ENCODE data around the gene CCDC60.

The CCDC60 gene

GRCh38 chr12:119425623-119426022, 91.1 kb downstream of the CCDC60 start:
- no peak for DNase-seq (ENCODE audit: low read depth)
- no peak overlapping the region for H3K4me3 ChIP-seq (ENCODE audit: low read depth, low read length)

- DNase-seq (ENCODE audit: low read depth) = no peak
- no peak overlapping the region for H3K4me3 ChIP-seq (ENCODE audit: low read depth, low read length)
Observed at GRCh38 chr12:119431151-119431550, 96.6 kb downstream of the CCDC60 start.

DNA sequence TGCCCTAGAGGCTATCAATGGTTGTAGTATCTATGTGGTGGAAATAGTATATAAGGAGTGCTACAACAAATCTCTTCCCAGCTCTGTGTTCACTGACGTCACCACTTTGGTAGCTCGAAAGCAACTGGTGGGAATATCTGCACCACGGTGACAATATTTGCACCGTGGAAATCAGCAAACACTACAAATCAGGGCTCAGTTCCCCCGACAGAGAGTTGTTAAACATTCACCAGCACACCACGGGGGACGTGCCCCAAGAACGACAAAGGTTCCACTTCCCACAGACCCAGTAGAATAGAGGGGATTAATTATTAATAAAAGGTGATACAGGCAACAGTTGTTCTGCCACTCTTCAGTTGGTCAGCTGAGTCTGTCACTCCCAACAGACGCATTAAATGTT, 98.4 kb downstream of the CCDC60 start:
- no peak overlapping the region for H3K4me3 ChIP-seq (ENCODE audit: low read depth, low read length)
- no peak for DNase-seq (ENCODE audit: low read depth)

- no peak for DNase-seq (ENCODE audit: low read depth)
- H3K4me3 ChIP-seq (ENCODE audit: low read depth, low read length) = no peak overlapping the region
Observed at GRCh38 chr12:119440803-119441360, 106.4 kb downstream of the CCDC60 start.

- no peak overlapping the region for H3K4me3 ChIP-seq (ENCODE audit: low read depth, low read length)
- DNase-seq (ENCODE audit: low read depth) = no peak
Observed at GRCh38 chr12:119444462-119445044, 110.0 kb downstream of the CCDC60 start.

DNA sequence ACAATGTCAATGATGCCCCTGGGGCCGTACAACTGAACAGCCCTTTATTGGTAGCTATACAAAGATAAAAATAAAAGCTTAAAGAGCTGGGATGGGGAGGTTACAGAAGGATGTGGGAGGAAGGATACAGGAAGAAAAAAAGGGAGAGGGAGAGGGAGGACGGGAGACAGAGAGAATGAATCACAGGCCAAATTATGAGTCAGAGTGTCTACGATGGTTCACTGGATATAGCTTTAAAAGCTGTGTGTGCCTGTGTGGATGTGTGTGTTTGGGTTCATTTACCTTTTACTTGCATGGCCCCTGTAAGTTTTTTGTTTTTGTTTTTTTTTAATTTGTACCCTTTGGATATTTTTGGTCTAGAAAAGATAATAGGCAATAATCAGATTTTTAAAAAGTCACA, 111.9 kb downstream of the CCDC60 start:
- no peak for DNase-seq (ENCODE audit: low read depth)
- H3K4me3 ChIP-seq (ENCODE audit: low read depth, low read length) = no peak overlapping the region

DNA sequence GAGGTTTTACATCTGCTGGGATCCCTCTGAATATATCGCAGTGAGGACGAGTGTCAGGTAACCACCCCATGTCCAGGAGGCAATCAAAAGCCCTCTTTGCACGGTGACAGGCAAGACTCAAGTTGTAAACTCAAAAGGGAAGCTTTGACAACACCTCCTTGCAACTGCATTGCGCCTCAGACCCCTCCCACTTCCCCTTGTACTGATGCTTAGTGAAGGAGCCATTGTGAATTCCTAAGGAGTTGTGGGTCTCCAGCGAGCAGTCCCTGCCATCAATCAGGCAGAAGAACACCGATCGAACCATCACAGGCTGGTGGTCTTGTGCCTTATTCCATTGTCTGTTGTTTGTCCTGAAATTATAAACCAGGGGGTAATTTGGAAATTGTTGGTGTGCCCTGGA, 112.6 kb downstream of the CCDC60 start:
- DNase-seq (ENCODE audit: low read depth) = no peak
- H3K4me3 ChIP-seq (ENCODE audit: low read depth, low read length) = no peak overlapping the region

GRCh38 chr12:119447618-119448017, 113.1 kb downstream of the CCDC60 start:
- DNase-seq (ENCODE audit: low read depth) = no peak
- no peak overlapping the region for H3K4me3 ChIP-seq (ENCODE audit: low read depth, low read length)

- no peak overlapping the region for H3K4me3 ChIP-seq (ENCODE audit: low read depth, low read length)
- no peak for DNase-seq (ENCODE audit: low read depth)
Observed at GRCh38 chr12:119448611-119449131, 114.1 kb downstream of the CCDC60 start.

DNA sequence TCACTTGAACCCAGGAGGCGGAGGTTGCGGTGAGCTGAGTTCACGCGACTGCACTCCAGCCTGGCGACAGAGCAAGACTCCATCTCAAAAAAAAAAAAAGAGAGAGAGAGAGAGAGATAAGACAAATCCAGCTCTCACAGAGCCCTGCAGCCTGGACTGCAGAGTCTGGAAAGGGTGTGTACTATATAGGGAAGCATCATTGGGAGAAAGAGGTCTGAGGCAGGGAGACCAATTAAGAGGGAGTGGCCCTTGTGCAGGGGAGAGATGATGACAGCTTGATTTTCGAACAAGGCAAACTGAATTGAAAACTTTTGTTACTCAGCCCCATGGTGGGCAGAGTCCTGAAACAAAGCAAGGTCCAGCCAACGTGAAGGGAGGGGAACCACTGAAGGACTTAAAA, 116.2 kb downstream of the CCDC60 start:
- DNase-seq (ENCODE audit: low read depth) = no peak
- no peak overlapping the region for H3K4me3 ChIP-seq (ENCODE audit: low read depth, low read length)

- H3K4me3 ChIP-seq (ENCODE audit: low read depth, low read length) = no peak overlapping the region
- no peak for DNase-seq (ENCODE audit: low read depth)
Observed at GRCh38 chr12:119456824-119457223, 122.3 kb downstream of the CCDC60 start.

DNA sequence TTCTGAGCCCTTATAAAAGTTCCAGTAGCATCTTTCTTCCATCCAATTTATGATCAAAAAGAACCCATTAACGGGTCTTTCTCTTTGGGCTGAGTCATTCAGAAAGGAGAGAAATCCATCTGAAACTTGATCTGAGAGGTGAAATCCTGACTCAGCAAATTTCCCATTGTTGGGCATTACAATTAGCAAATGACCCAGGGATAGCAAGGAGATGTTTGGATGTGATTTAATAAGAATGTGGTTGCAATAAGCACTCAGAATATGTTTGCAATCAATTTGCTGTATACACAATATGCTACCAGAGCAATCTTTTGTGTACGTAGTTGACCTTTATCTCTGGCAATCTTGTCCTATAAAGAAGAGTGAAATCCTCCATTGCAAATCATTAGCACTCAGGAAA, 122.7 kb downstream of the CCDC60 start:
- no peak overlapping the region for H3K4me3 ChIP-seq (ENCODE audit: low read depth, low read length)
- no peak for DNase-seq (ENCODE audit: low read depth)

DNA sequence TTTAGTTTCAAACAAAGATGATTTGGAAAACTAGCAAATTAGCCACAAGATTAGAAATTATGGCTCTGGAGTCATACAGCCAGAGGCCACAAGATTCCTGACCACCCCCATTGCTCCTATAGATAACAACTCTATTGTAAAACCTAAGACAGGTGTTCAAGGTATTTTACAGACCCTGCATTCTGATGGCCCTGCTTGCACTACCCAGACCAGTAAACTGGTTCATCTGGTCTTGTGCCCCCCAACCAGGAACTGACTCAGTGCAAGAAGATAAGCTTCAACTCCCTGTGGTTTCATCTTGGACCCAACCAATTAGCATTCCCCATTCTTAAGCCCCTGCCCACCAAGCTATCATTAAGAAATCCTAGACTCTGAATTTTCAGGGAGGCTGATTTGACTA, 125.0 kb downstream of the CCDC60 start:
- H3K4me3 ChIP-seq (ENCODE audit: low read depth, low read length) = no peak overlapping the region
- no peak for DNase-seq (ENCODE audit: low read depth)

- no peak overlapping the region for H3K4me3 ChIP-seq (ENCODE audit: low read depth, low read length)
- no peak for DNase-seq (ENCODE audit: low read depth)
Observed at GRCh38 chr12:119460876-119461275, 126.3 kb downstream of the CCDC60 start.

DNA sequence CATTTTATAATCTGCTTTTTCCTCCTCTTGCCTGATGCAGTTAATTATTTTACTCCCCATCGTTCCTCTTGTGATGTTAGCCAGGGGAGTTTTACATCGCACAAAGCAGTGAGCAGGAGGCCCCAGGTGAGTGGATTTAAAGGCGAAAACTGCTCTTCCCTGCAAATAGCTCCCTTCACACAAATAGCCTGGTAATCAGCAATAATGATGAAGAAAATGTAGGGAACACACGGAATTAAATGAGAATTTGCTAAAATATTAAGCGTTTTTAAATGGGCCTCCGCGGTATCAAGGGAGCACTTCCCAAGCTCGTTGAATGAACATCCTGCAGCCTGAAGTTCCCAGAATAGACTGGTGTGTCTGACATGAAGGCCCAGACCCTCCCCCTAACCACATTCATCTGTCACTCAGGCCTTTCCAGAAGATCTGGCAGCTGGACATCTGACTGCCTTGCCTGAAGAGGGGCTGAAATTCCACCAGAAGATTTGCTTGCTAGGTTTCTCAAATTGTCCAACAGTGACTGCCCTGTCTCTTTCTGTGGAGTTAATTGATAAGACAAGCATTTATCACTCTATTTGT, 127.2 kb downstream of the CCDC60 start:
- H3K4me3 ChIP-seq (ENCODE audit: low read depth, low read length) = no peak overlapping the region
- no peak for DNase-seq (ENCODE audit: low read depth)

DNA sequence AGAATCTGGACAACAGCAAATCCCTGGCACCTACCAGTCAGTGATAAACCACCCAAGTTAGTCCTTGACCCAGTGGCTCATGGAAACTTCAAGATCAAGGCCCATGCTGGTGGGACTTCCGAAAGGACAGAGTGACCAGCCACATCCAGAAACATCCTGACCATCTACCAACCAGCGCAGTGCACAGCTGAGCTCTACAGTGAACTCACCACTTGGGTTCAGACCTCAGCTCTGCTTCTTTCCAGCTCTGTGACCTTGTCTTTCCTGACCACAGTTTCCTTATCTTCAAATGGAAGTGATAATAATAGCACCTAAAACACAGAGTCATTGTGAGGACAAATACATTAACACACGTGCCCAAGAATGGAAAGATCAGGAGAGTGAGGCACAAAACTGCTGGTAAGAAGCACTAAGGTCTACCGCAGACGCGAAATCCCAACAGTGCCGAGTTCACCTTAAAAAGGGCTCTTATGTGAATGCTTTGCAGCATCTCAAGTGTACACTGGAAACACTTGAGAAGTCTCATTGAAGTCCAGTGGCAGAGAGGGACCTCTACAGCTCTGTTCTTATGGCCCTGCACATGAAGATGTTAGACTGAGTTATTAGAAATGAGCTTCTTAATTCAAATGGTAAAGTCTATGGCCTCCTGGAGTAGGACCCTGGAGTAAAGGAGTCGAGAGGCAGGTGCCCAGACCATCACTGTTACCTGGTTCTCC, 128.8 kb downstream of the CCDC60 start:
- DNase-seq (ENCODE audit: low read depth) = no peak
- no peak overlapping the region for H3K4me3 ChIP-seq (ENCODE audit: low read depth, low read length)

GRCh38 chr12:119468296-119468695, 133.8 kb downstream of the CCDC60 start:
- H3K4me3 ChIP-seq (ENCODE audit: low read depth, low read length) = no peak overlapping the region
- DNase-seq (ENCODE audit: low read depth) = no peak

DNA sequence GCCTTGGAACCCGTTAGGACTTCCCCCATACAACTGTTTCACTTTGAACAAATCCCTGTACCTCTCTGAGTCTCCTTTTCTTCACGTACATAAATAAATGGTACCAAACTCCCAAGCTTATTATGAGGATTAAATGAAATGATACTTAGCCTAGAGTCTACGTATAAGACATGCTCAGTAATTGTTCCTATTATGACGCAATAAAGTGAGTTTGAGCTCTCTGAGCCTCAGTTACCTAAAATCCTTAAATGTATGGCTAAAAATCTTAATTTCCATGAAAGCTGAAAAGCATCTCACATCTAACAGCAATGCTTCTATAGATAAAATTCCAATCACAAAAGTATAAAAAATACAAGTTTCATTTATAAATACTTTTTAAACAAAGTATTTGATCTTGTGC, 141.1 kb downstream of the CCDC60 start:
- no peak overlapping the region for H3K4me3 ChIP-seq (ENCODE audit: low read depth, low read length)
- no peak for DNase-seq (ENCODE audit: low read depth)

DNA sequence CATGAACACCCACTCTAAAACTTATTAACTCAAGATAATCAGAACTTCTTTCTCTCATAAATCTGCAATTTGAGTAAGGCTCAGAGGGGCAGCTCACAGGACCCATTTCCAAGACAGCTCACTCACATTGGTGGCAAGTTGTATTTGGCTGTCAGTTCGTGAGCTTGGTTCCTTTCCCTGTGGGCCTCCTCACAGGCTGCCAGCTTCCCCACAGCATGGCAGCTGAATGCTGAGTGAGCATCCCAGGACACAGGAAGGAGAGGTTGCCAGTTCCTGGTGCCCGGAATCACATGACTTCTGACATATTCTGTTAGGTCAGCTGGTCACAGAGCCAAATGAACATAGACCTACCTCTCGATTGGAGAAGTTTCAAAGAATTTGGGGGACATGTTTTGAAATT, 142.4 kb downstream of the CCDC60 start:
- DNase-seq (ENCODE audit: low read depth) = no peak

DNA sequence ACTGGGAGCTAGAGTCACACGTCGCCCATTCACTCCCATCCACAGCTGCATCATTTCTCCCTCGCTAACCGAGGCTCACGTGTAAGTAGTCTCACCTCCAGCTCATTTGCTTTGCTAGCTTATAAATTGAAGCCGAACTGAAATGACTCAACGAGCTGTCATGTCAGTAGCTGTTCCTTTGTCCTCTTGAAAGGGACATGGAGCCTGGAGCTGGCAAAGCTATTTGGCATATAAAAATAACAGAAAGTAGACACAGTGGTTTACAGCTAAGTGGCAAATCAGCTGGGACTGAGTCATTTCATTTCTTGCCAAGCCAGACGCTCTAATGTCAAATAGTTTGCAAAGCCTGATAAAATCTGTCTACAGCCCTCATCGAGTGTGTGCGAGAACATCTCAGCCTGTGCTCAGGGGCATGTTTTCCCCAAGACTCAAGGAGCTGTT, 144.6 kb downstream of the CCDC60 start:
- H3K4me3 ChIP-seq (ENCODE audit: low read depth, low read length) = no peak overlapping the region
- no peak for DNase-seq (ENCODE audit: low read depth)

More for the DNA sequence above, 142.4 kb downstream of the CCDC60 start:
- H3K4me3 ChIP-seq (ENCODE audit: low read depth, low read length) = no peak overlapping the region

Measured in skeletal muscle cell (primary cell).